ENCODE data around the gene CPTP. TPM values are rescaled to one million over a fixed set of nuclear protein-coding genes. Genes with fewer than 3 reads are reported as not detected.

Gene CPTP
- total RNA-seq, 1 donor from 2014 or later: 71.3 TPM

GRCh38 chr1:1361233-1361981, 36.8 kb downstream of the CPTP start:
- H3K27ac ChIP-seq: peak overlapping the region; percentile 75 to 90
- no peaks in the 10 kb centered on the region for H3K36me3 ChIP-seq
- no peaks in the 10 kb centered on the region for H3K9me3 ChIP-seq
- H3K4me3 ChIP-seq: no peak overlapping the region
- TF ChIP-seq CTCF (IDR thresholded peaks at IDR 0.05): no peak
- DNase-seq (ENCODE audit: low spot score in 2 of 2): no peak
- H3K4me1 ChIP-seq: peaks cover 19 to 40% of the 10 kb centered on the region in 2 donors
- H3K27me3 ChIP-seq: no peaks in the 10 kb centered on the region
- intact Hi-C loops (cut with DNase I): no loop called here

- TF ChIP-seq CTCF (IDR thresholded peaks at IDR 0.05): no peak
- Histone ChIP-seq H3K36me3 (no peaks in the 10 kb centered on the region), H3K27ac (peak overlapping the region; percentile 75 to 90), H3K9me3 (no peaks in the 10 kb centered on the region), H3K4me3 (no peak overlapping the region), H3K27me3 (no peaks in the 10 kb centered on the region), H3K4me1 (peaks cover 19 to 38% of the 10 kb centered on the region in 2 donors)
- no peak for DNase-seq (ENCODE audit: low spot score in 2 of 2)
- intact Hi-C loops (cut with DNase I): no loop called here
Measured at GRCh38 chr1:1361982-1362423, 37.4 kb downstream of the CPTP start.

DNA sequence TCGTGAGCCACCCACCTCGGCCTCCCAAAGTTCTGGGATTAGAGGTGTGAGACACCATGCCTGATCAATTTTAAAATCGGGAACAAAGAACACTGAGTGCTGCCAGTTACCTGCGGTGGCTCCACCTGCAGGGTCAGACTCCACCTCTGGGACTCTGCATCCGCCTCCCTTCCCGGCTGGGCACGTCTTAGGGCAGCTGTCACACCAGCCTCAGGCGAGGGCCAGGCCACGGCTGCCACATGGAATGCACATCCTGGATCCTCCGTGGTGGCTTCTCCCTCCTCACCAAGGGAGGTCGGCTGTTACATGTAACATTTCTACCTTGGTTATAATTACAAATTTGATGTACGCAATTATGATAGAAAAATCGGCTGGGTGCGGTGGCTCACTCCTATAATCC, 39.7 kb downstream of the CPTP start:
- Histone ChIP-seq H3K27ac (no peak overlapping the region), H3K9me3 (no peaks in the 10 kb centered on the region), H3K4me1 (peaks cover 15 to 28% of the 10 kb centered on the region in 2 donors), H3K27me3 (no peaks in the 10 kb centered on the region), H3K36me3 (no peaks in the 10 kb centered on the region), H3K4me3 (no peak overlapping the region)
- DNase-seq (ENCODE audit: low spot score in 2 of 2): no peak
- intact Hi-C loops (cut with DNase I): no loop called here
- TF ChIP-seq CTCF (IDR thresholded peaks at IDR 0.05): no peak

DNA sequence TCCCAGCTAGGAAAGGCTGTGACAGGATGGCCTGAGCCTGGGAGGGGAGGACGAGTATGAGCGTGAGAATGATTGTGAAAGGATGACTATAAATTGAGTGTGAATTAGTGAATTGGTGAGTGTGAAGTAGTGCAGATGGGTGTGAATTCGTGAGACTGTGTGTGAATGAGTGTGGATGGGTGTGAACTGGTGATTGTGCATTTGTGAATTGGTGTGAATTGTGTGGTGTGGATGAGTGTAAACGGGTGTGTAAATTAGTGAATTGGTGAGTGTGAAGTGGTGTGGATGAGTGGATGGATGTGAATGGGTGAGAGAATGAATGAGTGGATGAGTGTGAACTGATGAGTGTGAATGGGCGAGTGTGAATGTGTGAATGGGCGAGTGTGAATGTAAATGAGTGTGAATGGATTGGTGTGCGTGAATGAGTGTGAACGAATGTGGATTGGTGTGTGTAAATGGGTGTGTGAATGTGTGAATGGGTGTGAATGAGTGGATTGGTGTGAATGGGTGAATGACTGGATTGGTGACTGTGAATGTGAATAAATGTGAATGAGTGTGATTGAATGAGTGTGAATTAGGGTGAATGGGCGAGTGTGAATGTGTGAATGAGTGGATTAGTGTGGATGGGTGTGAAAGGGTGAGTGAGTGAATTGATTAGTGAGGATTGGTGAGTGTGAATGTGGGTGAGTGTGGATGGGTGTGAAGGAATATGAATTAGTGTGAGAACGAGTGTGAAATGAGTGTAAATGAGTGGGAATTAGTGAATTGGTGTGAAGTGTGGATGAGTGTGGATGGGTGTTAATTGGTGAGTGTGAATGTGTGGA, 41.5 kb downstream of the CPTP start:
- no peak for TF ChIP-seq CTCF (IDR thresholded peaks at IDR 0.05)
- no peak overlapping the region for H3K27ac ChIP-seq
- no peaks in the 10 kb centered on the region for H3K36me3 ChIP-seq
- peaks cover 2 to 11% of the 10 kb centered on the region in 2 donors for H3K4me1 ChIP-seq
- no peak overlapping the region for H3K4me3 ChIP-seq
- no peaks in the 10 kb centered on the region for H3K27me3 ChIP-seq
- intact Hi-C loops (cut with DNase I): no loop called here
- DNase-seq (ENCODE audit: low spot score in 2 of 2): no peak
- H3K9me3 ChIP-seq: no peaks in the 10 kb centered on the region

GRCh38 chr1:1366699-1367066, 42.1 kb downstream of the CPTP start:
- Histone ChIP-seq H3K4me3 (no peak overlapping the region), H3K36me3 (no peaks in the 10 kb centered on the region), H3K4me1 (peaks cover 1 to 7% of the 10 kb centered on the region in 2 donors), H3K27ac (no peak overlapping the region), H3K9me3 (no peaks in the 10 kb centered on the region), H3K27me3 (no peaks in the 10 kb centered on the region)
- intact Hi-C loops (cut with DNase I): no loop called here
- no peak for TF ChIP-seq CTCF (IDR thresholded peaks at IDR 0.05)
- DNase-seq (ENCODE audit: low spot score in 2 of 2): no peak
